Tibial nerve (tissue), 4 donors: ENCODE results near the gene BNC2. TPM values are rescaled to one million over a fixed set of nuclear protein-coding genes. Genes with fewer than 3 reads are reported as not detected.
"Not testable (repeated sequence)": the region's sequence is repeated elsewhere in the genome, so short reads cannot be mapped to it uniquely, and the experiment has no call there.

Experiments used
- DNase-seq, 2 donors: peaks; one replicate each; pipeline ENCODE4 v3.0.0-alpha.2; 2019; ENCODE audit warnings: low spot score in 2 of 2
- H3K27ac ChIP-seq, 4 donors: fragments of 200-600 bp; sonication (generic) in 3 of 4; one replicate each; pipeline ENCODE4 v1.5.1; 2017 to 2019; ENCODE audit warnings: mild to moderate bottlenecking in 1 of 4
- H3K27me3 ChIP-seq, 2 donors: fragments of 200-600 bp; sonication (generic) in 1 of 2; one replicate each; pipeline versions ENCODE4 v1.5.1 to v1.6.0; 2017 to 2019
- H3K36me3 ChIP-seq, 3 donors: fragments of 200-600 bp; sonication (generic); one replicate each; pipeline ENCODE4 v1.5.1; 2018 to 2019
- H3K4me1 ChIP-seq, 4 donors: fragments of 200-600 bp; sonication (generic) in 3 of 4; one replicate each; pipeline ENCODE4 v1.5.1; 2017 to 2019
- H3K4me3 ChIP-seq, 4 donors: fragments of 200-600 bp; sonication (generic) in 3 of 4; one replicate each; pipeline ENCODE4 v1.5.1; 2017 to 2019; ENCODE audit warnings: mild to moderate bottlenecking in 1 of 4, moderate library complexity in 1 of 4
- H3K9me3 ChIP-seq, 4 donors: fragments of 200-600 bp; sonication (generic) in 3 of 4; one replicate each; pipeline ENCODE4 v1.5.1; 2017 to 2019
- CTCF ChIP-seq, 5 experiments: fragments of 200-600 bp in 3 of 5; fragments of 450-650 bp in 2 of 5; sonication (generic) in 3 of 5; IDR thresholded peaks; one replicate each; pipeline ENCODE4 v1.5.1; 2016 to 2019; ENCODE audit warnings: antibody characterized with exemption in 5 of 5, mild to moderate bottlenecking in 3 of 5, moderate library complexity in 2 of 5
- EP300 ChIP-seq, 2 donors: sonication (generic); formaldehyde crosslinking; IDR thresholded peaks; one replicate each; pipeline ENCODE4 v1.6.1; 2017; ENCODE audit warnings: antibody characterized with exemption in 2 of 2, mild to moderate bottlenecking in 1 of 2
- POLR2A ChIP-seq, 2 donors: fragments of 450-650 bp; IDR thresholded peaks; one replicate each; pipeline ENCODE4 v1.6.1; 2017; ENCODE audit warnings: antibody characterized with exemption in 2 of 2, mild to moderate bottlenecking in 2 of 2, moderate library complexity in 2 of 2
- WGBS, 2 donors: methylation state at CpG; one replicate each; pipeline ENCODE4 v1.1.5; 2018; 5-methylcytosine and 5-hydroxymethylcytosine counted together
- total RNA-seq, 4 donors: library from RNA; depleted of rRNA; stranded (reverse); fragments of >200 nt; gene quantifications; one replicate each; pipeline ENCODE4 v1.1.0, GENCODE V29; 2016

The BNC2 gene
- total RNA-seq, 4 donors from 2014 or later = 69.9 to 89.6 (median 88.4) TPM

- H3K36me3 ChIP-seq = no peaks in the 10 kb centered on the region
- no peak overlapping the region for H3K27ac ChIP-seq
- no peaks in the 10 kb centered on the region for H3K9me3 ChIP-seq
- H3K4me1 ChIP-seq = peaks cover 0 to 16% (median 0%) of the 10 kb centered on the region in 4 donors
- WGBS, 2 donors = 87% methylated on average over 6 of the region's 6 CpGs
- no peak for DNase-seq
- TF ChIP-seq EP300 (IDR thresholded peaks at IDR 0.05) (no peak), POLR2A (IDR thresholded peaks at IDR 0.05) (no peak), CTCF (IDR thresholded peaks at IDR 0.05) (no peak)
- no peak overlapping the region for H3K4me3 ChIP-seq
- no peaks in the 10 kb centered on the region for H3K27me3 ChIP-seq
These were observed 387.7 kb downstream of the BNC2 start for GRCh38 chr9:16482764-16483163.

DNA sequence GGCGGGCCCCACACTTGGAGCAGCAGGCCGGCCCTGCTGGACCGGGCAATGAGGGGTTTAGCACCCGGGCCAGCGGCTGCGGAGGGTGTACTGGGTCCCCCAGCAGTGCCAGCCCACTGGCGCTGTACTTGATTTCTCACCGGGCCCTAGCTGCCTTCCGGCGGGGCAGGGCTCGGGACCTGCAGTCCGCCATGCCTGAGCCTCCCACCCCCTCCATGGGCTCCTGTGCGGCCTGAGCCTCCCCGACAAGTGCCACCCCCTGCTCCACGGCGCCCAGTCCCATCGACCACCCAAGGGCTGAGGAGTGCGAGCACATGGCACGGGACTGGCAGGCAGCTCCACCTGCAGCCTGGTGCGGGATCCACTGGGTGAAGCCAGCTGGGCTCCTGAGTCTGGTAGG lies 389.9 kb downstream of the BNC2 start:
- not testable (repeated sequence) for H3K36me3 ChIP-seq, H3K4me3 ChIP-seq, H3K9me3 ChIP-seq, DNase-seq, H3K27me3 ChIP-seq, H3K27ac ChIP-seq
- peaks cover 0 to 10% (median 0%) of the 10 kb centered on the region in 4 donors for H3K4me1 ChIP-seq
- WGBS, 2 donors = 96% methylated on average over 16 to 17 of the region's 20 CpGs

DNA sequence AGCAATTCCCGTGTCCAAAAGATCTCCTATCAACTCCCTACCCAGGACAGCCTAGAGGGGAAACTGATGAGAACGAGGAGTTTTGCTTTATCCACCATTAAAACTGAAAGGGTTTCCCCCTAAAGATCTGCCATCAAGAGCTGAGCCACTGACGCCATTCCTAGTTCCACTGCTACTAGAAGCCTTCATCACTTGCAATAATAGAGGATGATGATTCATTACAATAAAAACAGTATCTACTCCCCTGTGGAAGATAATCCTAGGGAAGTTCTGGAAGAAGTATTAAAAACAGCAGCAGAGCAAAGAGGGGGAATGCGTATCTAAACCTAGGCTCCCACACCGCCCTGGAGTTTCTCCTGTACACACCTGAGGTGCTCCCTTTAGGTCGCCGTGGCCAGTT lies 394.5 kb downstream of the BNC2 start:
- no peak for TF ChIP-seq POLR2A (IDR thresholded peaks at IDR 0.05)
- TF ChIP-seq EP300 (IDR thresholded peaks at IDR 0.05) = no peak
- no peak for TF ChIP-seq CTCF (IDR thresholded peaks at IDR 0.05)

GRCh38 chr9:16475257-16475656 lies 395.2 kb downstream of the BNC2 start:
- H3K4me3 ChIP-seq = no peak overlapping the region
- H3K9me3 ChIP-seq = no peaks in the 10 kb centered on the region
- no peak for TF ChIP-seq POLR2A (IDR thresholded peaks at IDR 0.05)
- TF ChIP-seq CTCF (IDR thresholded peaks at IDR 0.05) = no peak
- TF ChIP-seq EP300 (IDR thresholded peaks at IDR 0.05) = no peak
- no peaks in the 10 kb centered on the region for H3K27me3 ChIP-seq
- no peak overlapping the region for H3K27ac ChIP-seq
- H3K4me1 ChIP-seq = peaks cover 0 to 7% (median 0%) of the 10 kb centered on the region in 4 donors
- WGBS, 2 donors = 77 to 84% methylated on average over 3 of the region's 3 CpGs
- no peaks in the 10 kb centered on the region for H3K36me3 ChIP-seq
- no peak for DNase-seq

More for the DNA sequence above, 394.5 kb downstream of the BNC2 start:
- Histone ChIP-seq H3K27ac (no peak overlapping the region), H3K27me3 (no peaks in the 10 kb centered on the region), H3K4me3 (no peak overlapping the region), H3K4me1 (peaks cover 0 to 7% (median 0%) of the 10 kb centered on the region in 4 donors), H3K9me3 (no peaks in the 10 kb centered on the region), H3K36me3 (no peaks in the 10 kb centered on the region)
- WGBS, 2 donors = 61 to 67% methylated on average over 7 of the region's 7 CpGs
- DNase-seq = no peak

GRCh38 chr9:16469184-16469583 lies 401.3 kb downstream of the BNC2 start:
- H3K9me3 ChIP-seq = no peaks in the 10 kb centered on the region
- TF ChIP-seq CTCF (IDR thresholded peaks at IDR 0.05) = no peak
- TF ChIP-seq EP300 (IDR thresholded peaks at IDR 0.05) = no peak
- no peak for TF ChIP-seq POLR2A (IDR thresholded peaks at IDR 0.05)
- H3K27ac ChIP-seq = no peak overlapping the region
- WGBS, 2 donors = 71% methylated on average over 4 of the region's 4 CpGs
- DNase-seq = no peak
- H3K27me3 ChIP-seq = no peaks in the 10 kb centered on the region
- H3K4me3 ChIP-seq = no peak overlapping the region
- H3K4me1 ChIP-seq = no peaks in the 10 kb centered on the region
- no peaks in the 10 kb centered on the region for H3K36me3 ChIP-seq

DNA sequence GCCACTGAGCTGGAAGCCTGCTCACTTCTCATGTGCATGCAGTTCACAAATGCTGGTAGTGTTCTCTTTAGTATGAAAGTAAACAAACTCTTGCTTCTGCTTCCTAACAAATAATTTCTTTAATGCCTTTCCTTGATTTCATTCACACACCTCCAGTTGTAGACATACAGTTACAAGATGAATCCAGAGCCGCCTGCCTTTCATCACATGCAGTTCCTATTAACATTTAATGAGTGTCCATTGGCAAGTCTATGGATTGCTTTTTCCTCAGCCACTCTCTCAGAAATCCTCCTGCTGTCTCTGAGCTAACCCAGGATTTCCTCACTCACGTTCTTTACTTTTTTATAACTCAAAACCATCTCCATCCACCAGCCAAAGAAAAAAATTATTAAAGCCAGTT lies 408.6 kb downstream of the BNC2 start:
- H3K27me3 ChIP-seq = no peaks in the 10 kb centered on the region
- 60 to 65% methylated on average over 2 of the region's 2 CpGs for WGBS, 2 donors
- H3K4me3 ChIP-seq = no peak overlapping the region
- TF ChIP-seq EP300 (IDR thresholded peaks at IDR 0.05) (no peak), POLR2A (IDR thresholded peaks at IDR 0.05) (no peak)
- no peak for DNase-seq
- H3K4me1 ChIP-seq = peaks cover 0 to 19% (median 0%) of the 10 kb centered on the region in 4 donors
- H3K36me3 ChIP-seq = no peaks in the 10 kb centered on the region
- H3K27ac ChIP-seq = peak overlapping the region in 1 of 4 donors; percentile 62
- no peaks in the 10 kb centered on the region for H3K9me3 ChIP-seq
